GM19238 (cell line): ENCODE results near the gene FAM3D.

Experiments
- DNase-seq: peaks from one replicate; pipeline ENCODE4 v3.0.0; 2011; ENCODE audit warnings: low spot score; ENCODE audit not compliant: insufficient read length

Gene FAM3D

DNA sequence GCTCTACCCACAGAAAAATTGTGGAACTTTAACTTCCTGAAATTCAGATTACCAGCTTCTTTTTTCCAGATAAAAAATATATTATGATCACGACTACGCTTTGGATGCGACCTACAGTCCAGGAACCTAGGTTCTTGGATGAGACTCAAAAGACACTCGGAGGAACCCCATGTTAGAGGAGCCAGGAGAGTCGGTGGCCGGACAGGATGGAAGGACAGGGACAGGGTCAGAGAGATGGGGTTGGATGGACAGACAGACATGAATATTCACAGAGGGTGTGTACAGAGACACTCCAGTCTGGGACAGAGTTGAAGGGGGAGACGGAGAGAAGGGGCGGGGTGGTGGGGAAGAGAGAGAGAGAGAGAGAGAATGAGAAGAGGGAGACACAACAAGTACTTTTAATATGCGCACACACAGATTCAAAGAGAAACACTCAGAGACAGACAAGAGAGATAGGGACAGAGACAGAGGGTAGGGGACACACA, 9.5 kb downstream of the FAM3D start:
- DNase-seq, result no peak

DNA sequence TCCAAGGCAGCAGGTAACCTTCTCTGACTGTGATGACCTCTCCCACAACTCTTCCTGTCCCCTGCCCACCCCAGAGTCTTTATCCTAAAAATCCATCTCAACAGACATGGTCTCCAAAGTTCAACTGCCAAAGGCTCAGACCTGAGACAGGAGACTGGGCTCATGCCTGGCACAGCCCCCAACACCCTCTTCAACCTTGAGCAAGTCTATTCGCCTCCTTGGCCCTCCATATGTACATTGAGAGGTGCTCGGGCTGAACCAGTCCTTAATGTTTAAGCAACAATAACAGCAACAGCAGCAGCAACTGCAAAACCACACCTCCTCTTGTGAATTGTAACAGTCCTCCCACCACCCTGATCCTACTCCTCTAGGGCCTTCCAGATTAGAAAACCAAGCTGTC, 9.9 kb downstream of the FAM3D start:
- DNase-seq, result no peak

DNA sequence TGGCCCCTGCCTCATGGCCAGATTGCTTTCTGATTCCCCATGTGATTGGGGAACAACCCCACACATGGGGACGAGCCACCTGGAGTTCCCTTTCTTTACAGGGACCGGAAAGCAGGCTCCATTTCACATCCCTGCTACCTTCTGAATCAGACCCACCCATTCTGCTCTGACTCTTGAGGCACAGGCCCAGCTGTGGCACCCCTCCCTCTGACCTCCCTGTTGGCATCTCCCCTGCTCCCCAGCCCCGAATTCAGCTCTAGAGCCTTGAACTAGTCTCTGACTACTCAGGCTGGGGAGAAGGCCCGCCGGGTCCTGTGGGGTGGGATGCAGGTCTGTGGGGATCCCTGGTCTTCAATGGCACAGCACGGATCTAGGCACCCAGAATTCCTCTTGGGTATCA, 12.1 kb downstream of the FAM3D start:
- no peak for DNase-seq

DNA sequence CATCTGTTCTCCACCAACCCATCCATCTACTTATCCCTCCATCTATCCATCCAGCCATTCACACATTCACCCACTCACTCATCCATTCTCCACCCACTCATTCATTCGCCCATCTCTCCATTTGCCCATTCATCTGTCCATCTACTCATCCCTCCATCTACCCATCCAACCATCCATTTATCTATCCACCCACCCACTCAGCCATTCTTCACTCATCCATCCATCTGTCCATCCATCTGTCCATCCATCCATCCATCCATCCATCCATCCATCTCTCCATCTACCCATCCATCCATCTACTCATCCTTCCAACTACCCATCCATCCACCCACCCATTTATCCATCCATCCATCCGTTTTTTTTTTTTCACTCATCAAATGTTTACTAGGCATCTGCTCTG, 13.9 kb downstream of the FAM3D start:
- DNase-seq, result no peak

DNA sequence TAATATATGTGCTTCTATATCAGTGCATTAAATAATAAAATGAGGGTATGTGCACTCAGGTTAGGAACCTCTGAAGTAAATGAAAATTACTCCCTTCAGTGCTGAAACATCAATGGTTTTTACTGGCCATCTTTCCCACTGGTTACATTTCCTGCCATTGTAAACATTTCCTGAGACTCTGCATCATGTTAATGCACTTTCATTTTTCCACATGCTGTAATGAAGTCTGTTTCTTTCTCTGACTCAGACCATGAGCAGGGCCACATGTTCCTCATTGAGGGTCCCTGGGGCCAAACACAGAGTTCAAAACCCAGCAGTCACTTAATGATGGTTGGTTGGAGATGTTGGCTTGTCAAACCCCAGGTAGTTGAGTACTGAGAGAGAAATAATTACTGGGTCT, 15.3 kb downstream of the FAM3D start:
- no peak for DNase-seq

DNA sequence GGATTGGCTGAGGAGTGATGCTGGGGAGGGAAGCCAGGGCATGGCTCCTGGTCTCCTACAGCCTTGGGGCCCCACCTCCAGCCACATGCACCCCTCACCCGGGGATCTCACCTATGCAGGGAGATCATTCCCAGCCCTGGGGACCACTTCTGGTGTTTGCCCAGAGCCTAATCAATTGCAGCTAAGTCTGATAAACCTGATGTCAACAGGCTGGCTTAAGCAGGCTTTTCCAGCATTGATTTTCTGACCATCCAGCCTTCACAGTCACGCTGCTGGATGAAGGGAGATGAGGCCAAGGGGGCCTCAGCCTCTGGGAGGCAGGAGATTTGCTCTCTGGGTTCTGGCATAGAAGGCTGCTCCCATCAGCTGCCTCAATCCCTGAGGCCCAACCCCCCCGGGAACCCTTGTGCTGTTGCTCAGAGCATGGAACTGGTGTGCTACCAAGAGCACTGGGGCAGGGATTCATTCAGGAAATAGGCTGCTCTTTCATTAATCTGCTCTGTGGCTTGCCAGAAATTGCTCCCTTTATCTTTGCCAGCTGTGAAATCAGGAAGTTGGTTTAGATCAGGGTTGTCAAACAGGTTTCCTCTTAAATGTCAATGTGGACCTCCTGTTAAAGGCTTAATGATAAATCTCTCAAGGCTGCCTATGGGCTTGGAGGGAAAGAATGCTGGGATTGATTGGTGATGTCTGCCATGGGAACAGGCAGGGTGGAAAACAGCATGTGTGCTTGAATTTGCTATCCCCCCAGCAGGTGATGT, 19.0 kb downstream of the FAM3D start:
- DNase-seq, result no peak

DNA sequence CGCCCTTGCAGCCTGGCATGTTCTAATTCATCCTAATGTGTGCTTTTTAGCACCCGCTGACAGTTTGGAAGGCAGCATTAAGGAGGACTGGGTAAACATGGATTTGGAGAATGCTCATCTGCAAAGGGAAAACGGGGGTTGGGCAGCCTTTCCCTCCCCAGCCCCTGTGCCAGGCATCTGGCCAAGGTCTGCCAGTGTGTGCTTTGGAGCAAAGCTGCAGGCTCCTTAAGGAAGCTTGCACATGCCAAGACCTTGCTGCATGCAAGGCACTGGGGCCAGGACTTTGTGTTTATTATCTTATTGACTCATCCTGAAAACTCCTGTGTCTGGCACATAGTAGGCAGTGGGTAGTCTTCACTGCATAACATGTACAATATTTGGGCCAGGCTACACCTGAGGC, 20.1 kb downstream of the FAM3D start:
- DNase-seq, result no peak

DNA sequence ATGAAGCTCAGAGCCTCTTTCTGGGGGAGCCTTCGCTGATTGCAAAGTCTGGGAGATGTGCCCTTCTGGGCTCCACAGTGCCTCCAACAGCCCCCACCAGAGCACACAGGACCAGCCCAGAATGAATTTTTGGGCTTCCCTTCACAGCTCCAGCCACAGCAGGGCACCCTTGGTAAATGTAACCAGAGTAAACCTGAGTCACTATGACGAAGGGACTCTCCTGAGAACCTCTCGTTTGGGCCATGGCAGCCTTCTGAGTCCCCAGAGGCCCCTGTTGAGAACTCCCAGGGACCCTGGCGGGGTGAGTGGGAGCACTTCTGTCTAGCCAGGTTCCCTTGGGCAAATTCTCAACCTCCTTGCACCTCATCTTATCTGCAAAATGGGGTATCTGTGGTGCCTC, 20.8 kb downstream of the FAM3D start:
- DNase-seq, result no peak

DNA sequence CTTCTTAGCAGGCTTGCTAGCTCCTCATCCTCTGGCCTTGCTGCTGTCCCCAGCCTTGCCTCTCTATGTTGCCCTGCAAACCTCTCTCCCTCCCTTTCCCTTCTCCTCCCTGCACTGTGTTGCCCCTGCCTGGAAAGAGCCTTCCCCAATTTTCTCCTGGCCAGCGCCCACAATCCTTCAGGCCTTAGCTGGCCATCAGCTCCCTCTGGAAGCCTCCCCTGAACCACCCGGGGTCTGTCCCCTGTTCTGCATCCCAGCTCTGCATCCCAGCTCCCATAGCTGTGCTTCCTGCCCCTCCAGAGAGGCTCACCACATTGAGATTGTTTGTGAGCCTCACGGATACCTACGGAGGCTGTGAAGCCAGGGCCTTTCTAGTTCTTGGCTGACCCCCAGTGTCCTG, 23.7 kb downstream of the FAM3D start:
- no peak for DNase-seq

DNA sequence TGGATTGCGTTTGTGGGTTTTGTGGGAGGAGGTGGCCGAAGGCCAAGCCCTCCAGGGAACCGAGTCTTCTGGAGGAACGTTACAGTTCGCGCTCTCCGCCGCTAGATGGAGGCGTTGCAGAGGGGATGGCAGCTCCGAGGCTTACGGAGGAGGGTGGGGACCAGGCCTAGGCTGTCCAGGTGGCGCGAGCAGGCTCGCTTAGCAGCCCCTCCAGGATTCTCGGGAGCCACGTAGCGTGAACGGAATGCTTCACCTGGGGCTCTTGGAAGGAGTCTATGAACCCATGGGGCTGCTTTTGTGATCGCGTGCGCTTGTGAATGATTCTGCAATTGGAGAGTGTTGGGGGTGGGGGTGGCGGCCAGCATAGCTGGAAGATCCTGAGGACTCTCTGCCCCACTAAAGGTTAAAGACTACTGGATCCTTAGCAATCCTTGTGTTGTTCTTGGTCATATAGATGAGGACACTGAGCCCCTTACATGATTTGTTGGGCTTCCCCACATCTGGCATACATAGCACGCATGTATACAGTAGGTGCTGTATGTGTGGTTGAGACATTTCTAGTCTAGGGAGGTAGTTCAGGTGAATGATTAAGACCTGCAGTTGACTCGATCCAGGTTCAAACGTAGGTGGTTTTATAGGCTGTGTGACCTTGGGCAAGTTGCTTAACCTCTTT, 25.7 kb downstream of the FAM3D start:
- peak; percentile 71 for DNase-seq

DNA sequence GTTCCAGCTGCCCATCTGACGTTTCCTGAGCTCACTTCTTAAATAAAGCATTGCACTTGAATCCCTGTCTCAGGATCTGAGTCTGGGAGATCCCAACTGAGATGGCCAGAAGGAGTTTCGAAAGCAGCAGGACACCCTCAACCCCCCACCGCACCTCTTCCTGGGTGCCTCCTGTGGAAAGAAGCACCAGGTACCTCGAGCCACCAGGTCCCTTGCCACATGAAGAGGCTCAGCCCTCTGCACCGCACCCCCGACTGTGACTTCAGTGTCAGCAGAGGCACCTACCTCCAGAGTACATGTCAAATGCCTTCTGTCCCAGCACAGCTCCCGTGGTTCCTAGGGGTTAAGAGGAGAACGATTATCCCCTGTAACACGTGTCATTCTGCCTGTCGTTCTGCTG, 26.7 kb downstream of the FAM3D start:
- no peak for DNase-seq

DNA sequence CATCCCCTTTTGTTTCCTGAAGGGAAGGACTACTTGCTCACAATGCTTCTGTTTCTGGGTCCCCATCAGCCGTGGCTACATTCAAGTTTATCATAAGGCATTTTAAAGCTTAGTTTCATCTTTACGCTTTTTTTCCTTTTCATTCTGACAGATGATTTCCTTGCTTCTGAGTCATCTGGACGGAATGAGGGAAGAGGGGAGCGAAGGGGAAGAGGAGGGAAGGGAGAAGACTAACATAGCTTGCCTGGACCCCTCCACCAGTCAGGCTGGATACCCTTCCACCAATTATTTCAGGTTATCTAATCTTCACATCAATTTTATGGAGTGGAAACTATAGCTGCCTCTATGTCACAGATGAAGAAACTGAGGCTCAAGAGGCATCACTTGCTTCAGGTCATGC, 27.6 kb downstream of the FAM3D start:
- no peak for DNase-seq

DNA sequence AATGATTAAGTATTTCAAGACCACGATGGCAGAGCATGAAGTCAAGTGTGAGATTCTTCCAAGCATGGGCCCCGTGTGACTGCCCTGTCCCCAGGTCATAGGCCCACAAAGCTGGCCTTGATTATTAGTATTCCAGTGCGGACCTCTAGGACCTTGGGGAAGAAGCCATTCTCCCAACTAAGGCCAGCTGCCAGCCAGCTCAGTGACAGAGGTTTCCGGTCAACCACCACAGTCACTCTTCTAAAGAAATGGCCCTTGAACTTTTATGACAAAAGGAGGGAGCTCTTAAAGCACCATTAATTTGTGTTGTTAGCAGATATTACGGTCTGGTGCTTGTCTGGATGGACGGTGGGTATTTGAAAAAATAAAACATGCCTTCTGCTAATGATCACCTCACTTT, 28.0 kb downstream of the FAM3D start:
- no peak for DNase-seq

DNA sequence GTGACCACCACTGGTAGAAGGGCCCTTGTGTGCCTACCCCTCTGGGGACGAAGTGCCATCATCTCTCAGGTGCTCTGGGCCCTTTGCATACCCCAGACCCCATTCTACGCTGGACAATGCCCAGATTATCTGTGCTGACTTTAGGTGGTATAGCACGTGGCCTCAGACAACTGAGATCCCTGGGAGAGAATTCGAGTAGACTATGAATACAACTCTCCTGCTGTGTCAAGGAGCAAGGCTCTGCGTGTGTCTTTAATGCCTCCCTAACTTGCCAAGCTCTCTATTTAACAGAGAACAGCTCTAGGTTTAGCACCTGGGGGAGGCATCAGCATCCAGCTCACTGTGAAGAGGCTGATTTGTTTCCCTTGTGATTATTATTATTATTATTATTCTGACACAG, 29.1 kb downstream of the FAM3D start:
- no peak for DNase-seq

DNA sequence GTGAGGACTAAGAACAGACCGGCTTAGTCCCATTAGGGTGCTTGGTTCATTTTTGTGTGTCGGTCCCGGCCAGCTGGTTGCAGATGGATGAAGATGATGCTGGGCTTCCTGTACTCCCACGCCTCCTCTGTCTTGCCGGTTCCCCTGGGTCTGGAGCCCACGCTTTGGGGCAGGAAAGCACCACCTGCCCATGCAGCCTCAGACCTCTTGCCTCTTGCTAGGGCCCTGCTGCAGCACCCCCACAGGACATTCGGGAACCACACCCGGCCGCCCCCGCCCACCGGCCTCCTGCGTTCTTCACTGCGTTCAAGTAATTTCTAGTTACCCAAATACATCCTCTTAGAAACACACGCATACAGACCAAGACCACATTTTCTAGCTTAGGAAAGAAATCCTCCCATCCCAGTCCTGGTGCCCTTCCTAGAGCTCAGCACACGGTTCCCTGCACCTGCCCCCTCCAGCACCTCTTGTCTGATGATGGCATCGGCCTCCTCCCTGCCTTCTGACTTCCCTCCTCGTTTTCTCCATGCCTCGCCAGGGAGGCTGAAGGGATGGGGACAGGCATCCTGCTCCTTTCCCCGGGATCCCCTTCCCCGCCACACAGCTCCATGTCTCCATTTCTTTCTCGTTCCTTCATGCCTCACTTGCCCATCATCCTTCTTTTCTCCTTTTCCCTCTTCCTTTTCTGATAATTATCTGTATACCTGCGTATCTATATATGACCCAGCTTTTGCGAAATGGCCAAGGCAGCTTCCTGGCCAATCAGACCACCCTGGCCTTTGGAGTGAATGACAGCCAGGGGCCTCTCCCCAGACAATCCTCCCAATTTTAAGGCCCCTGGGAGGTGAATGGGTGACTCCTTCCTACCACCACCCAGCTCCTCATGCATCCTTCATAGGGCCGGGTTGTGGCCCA, 30.9 kb downstream of the FAM3D start:
- DNase-seq, result no peak

DNA sequence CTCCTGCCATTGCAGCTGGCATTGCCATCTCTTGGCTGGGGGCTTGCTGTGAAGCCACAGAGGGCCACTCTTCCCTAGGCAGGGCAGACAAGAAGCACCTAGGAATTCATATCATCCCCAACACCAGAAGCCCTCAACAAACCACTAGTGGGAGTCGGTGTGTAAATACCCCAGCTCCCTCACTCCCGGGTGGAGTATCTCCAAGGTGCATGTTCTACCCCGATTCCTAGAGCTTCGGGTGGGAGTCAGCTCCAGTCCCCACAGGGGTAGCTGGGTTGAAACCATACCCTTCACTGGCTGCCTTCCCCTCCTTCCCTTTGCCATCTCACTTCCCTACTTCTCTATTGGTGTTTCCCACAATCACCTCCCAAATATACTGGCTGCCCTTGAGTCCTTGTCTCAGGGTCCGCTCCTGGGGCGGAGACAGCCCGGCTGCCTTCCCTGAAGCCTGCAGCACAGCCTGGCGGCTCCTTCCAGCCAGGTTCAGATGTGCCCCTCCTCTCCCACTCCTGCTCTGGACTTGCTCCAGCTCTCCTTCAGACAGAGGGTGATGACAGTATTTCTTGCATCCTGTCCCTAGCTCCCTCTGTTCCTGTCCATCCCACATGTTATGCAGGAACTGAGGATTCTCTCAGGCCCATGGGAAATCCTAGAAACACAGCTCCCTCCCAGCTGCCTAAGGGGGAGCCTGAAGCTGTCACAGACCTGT, 33.3 kb downstream of the FAM3D start:
- DNase-seq, result no peak

DNA sequence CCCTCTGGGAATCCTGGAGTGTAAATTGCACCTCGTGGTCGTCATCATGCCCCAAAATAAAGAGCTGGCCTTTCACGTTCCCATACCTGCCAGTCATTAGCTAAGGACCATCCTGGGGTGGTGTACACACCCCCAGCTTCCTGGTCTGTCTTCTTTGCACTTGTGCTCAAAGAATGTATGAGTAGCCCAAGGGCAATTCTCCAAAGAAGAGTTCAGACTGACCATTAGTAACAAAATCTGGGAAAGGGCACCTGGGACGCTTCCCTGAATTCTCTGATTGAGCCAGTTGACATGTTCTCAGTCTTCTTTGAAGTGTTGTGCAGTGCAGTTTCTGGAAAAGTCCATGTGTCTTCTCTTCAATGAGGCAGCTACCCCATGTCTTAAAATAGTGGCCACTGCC, 34.8 kb downstream of the FAM3D start:
- no peak for DNase-seq

DNA sequence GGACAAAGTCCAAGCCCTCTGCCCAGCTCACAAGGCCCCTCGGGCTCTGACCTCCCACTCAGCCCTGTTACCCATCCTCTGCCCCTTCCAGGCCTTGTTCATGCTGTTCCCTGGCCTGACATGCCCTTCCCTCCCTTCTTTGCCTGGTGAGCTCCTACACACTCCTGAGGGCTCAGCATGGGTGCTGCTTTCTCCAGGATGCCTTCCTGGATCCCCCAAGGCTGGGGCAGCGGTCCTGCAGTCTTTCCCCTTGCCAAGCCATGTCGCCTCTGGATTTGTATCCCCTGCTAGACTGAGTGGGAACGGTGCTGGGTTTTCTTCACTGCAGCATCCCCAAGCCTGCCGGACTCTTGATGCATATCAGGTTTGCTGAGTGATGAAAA, 35.9 kb downstream of the FAM3D start:
- no peak for DNase-seq

DNA sequence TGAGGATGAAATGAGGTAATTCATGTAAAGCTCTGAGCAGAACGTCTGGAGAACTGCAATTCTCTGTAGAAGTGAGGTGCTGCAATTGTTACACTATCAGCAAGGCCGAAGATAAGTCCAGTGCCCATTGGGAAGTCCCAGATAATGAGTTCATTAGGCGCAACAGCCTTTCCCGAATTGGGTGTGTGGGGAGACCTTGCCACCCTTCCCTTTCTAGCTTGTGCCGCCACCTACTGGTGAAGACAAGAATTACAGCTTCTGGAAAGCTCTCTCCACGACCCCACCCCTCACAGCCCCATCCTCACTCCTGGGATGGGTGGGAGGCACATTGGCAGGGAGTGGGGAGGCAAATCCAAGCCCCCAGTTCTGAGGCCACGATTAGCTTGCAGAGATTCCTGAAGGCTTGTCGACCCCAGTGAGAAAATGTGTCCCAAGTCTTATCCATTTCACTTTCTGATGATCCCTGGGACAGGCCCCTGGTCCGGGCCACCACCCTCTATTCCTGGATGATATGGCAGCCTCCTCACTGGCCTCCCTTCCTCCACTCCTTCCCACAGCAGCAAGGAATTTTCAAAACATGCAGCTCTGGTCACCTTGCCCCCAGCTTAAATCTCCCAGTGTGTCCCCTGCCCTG, 36.4 kb downstream of the FAM3D start:
- peak; percentile 55 for DNase-seq

DNA sequence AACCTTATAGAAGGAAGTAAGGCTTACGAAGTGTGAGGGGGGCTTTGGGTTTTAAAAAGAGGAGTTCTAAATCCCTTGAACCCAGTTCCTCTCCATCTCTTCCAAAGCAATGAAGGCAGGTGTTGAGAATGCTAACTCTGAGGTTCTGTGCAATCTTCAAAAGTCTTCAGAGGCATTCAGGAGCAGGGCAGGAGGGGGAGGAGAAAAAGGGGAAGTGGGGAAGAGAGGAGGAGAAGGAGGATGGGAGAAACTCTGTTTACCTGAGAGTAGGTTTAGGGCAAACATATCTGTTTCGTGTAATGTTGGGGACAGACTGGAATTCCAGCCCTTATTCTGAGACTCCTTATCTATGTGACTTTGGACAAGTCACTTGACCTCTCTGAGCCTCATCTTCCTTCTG, 36.9 kb downstream of the FAM3D start:
- no peak for DNase-seq
